Stimulated activated CD4-positive, alpha-beta T cell treated with anti-CD3 and anti-CD28 coated beads, Interleukin-1b, Interleukin-23, amount 100 ng/mL, for 24 hours (primary cell): ENCODE results near the gene ADAMTSL2.

ENCODE experiments used
- DNase-seq, 4 experiments: peaks; one replicate each; pipeline ENCODE4 v3.0.0-alpha.2; 2020; ENCODE audit warnings: low read depth in 4 of 4, low spot score in 1 of 4

The ADAMTSL2 gene

DNA sequence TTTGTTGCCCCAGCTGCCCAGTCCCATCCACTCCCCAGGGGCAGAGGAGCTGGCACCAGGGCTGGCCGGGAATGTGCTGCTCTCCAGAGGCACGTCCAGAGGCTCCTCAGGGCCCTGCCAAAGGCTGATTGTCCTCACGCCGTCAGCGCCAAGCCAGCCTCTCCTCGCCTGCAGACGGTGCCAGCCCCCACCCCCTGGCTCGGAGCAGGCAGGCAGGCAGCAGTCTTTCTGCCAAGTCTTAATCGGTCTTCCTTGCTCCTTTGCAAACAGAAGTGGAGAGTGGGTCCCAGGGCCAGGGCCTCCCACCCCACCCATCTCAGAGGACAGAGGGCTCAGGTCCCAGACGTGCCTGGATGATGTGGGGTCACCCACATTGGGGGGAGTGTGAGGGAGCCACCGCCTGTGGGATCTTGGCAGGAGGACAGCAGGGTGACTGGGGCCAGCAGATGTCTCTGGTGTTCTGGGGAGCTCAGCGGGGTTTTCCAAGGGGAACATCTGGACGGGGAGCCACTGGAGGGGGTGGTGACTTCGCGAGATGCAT is 38.4 kb downstream of the ADAMTSL2 start:
- no peak for DNase-seq

DNA sequence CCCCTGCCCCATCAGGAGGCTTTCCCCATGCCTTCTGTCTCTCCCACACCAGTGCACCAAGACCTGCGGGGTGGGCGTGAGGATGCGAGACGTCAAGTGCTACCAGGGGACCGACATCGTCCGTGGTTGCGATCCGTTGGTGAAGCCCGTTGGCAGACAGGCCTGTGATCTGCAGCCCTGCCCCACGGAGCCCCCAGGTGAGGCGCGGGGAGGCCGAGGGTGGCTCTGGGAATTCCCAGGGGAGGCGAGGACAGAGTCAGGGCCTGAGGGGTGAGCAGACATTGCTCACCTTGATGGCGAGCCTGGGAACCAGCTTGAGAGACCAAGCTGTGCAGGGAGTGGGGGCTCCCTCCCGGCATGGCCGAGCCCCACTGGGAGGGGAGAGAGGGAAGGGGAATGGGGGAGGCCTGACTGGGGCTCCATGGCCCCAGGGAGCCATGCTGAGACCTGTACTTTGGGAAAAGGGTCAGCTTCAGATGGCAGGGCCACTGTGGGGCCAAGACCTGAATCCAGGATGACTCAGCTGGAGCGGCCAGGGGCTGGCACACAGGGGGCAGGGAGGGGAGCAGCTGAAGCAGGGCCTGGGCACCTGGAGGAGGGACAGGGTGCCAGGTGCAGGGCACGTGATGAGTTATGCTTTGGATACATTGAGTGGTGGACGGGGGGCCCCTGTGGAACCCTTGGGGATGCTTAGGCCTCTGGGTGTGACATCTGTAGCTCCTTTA is 39.4 kb downstream of the ADAMTSL2 start:
- DNase-seq: no peak

- no peak for DNase-seq
Observed at GRCh38 chr9:133574771-133575170, 40.3 kb downstream of the ADAMTSL2 start.

DNA sequence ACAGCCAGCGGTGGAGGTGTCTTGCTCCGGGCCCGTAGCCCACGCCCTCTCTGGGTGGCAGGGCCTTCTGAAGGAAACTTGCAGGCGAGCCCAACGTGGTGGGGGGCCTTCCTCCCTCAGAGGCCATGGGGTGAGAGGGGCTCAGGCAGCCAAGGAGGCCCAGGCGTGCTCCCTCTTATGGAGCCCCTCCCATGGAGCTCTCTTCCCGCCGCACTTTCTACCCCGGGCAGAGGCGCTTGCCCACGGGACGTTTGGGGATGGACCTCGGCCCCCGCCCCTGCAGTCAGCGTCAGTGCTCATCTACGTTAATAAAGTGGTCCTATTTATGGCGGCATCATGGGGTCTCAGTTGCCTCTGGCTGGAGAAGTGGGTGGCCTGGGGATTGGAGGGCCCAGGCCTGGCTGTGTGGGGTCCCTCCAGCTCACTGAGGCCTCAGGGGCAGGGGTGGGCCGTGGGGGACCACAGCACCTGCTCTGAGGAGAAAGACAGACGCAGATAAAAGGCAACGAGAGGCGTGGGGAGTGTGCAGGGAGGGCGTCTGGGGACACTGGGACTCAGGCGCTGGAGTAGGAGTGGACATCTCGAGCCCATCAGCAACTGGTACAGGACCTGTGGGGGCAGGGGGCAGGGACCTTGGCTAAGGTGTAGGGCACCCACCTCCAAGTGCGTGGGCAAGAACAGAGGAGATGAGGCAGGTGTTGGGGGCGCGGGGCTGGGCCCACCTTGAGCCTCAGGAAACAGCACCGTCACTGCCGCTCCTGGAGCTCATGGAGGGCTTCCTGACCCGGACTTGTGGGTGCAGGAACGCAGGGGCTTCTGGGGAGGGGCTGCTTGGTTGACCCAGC is 40.9 kb downstream of the ADAMTSL2 start:
- no peak for DNase-seq

- no peak for DNase-seq
Observed at GRCh38 chr9:133576031-133576874, 41.7 kb downstream of the ADAMTSL2 start.

- DNase-seq: no peak
Observed at GRCh38 chr9:133576875-133577736, 42.6 kb downstream of the ADAMTSL2 start.

- no peak for DNase-seq
Observed at GRCh38 chr9:133577737-133578112, 43.2 kb downstream of the ADAMTSL2 start.

GRCh38 chr9:133578524-133579441 is 44.3 kb downstream of the ADAMTSL2 start:
- DNase-seq: no peak

GRCh38 chr9:133579601-133580418 is 45.3 kb downstream of the ADAMTSL2 start:
- no peak for DNase-seq

DNA sequence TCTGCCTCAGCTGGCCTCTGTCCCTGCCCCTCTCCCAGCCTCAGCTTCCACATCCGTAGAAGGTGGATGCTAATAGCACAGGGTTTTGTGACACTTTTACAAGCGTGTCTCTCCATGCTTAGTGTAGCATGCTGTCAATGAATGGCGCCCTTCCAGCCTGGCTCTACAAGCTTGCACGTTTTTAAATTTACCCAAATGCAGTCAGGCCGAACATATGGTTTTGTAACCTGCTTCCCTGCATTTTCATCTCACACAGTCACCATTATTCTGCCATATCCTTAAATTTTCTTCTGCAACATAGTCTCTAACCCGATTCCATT is 45.9 kb downstream of the ADAMTSL2 start:
- no peak for DNase-seq

DNA sequence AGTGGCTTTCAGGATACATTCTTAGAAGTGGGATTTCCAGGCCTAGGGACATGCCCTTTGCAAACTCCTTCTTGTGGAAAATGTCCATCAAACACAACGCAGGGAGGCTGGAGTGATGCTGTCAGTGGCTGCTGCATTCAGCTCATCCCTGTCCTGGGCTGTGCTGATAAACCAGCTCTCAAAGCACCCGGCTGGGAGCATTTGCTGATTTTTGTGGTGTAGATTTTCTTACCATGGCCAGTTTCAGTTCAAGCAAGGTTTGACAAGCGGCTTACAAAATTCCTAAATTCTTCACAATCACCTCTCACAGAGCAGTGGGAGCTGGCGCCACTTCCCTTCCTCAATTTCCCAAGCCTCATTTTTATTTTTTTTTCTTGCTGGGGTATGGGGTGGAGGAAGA is 46.5 kb downstream of the ADAMTSL2 start:
- DNase-seq: no peak

DNA sequence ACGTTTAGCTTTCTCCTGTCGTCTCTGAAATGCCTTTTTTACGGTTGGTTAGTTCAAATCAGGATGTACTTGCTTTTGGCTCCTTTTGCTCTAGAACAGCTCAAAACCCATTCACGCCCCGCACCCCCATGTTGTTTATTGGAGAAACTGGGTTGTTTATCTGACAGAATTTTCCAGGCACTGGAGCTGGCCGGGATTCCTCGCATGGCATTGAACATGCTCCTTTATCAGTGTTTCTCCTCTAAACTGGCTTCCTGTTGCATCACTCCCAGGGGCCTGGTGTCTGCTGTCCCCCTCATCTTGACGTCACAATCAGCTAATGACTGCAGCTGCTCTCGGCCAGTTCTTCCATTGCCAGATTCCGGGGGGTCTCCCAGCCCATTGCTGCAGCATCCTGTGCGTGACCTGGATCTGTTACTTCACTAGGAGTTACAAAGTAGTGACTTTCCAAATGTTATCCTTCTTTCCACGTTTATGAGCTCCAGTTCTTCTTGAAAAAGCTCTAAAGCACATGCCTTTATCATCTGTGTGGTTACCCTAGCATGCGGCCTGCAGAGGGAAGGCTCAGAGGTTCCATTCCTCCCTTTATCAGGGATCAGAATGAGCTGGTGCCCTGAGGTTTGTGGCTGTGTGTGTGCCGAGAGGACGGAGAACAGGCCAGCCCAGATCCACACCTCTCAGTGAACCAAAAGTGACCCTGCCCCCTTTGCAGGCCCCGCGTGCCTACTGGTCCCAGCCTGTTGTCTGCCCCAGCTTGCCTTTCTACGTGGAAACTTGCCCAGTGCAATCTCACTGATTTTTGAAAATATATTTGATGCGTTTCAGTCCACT is 47.2 kb downstream of the ADAMTSL2 start:
- DNase-seq: no peak

GRCh38 chr9:133582501-133583045 is 48.1 kb downstream of the ADAMTSL2 start:
- DNase-seq: no peak

DNA sequence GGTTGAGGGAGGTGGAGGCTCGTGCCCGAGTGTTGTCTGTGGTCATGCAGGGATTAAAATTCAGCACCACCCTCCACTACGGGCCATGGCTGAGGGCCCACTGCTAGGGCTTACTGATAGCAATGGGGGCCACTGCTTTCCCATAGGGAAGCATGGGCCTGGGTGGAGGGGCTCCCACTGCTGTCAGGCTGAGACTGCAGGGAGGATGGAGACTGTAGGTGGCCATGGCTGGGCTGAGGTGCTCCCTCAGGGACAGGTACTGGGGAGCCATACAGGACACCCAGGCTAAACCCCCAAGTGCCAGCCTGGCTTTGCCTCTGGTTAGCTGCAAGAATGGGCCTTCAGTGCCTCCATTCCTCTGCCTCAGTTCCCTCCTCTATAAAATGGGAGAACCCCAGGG is 48.6 kb downstream of the ADAMTSL2 start:
- DNase-seq: no peak

- DNase-seq: no peak
Observed at GRCh38 chr9:133583586-133583985, 49.1 kb downstream of the ADAMTSL2 start.

- DNase-seq: no peak
Observed at GRCh38 chr9:133584167-133584558, 49.7 kb downstream of the ADAMTSL2 start.
